ENCODE measurements around the gene TDRD10. TPM values are rescaled to one million over a fixed set of nuclear protein-coding genes. Genes with fewer than 3 reads are reported as not detected.

The TDRD10 gene, protein sequence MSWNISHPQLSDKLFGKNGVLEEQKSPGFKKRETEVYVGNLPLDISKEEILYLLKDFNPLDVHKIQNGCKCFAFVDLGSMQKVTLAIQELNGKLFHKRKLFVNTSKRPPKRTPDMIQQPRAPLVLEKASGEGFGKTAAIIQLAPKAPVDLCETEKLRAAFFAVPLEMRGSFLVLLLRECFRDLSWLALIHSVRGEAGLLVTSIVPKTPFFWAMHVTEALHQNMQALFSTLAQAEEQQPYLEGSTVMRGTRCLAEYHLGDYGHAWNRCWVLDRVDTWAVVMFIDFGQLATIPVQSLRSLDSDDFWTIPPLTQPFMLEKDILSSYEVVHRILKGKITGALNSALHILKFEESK
- total RNA-seq (2022; extraction: Qiagen RNA extraction; ENCODE audit: low read depth) = 0.07 to 0.16 TPM (median 0.08 TPM) in 3 of 5 replicates, not detected in the others

DNA sequence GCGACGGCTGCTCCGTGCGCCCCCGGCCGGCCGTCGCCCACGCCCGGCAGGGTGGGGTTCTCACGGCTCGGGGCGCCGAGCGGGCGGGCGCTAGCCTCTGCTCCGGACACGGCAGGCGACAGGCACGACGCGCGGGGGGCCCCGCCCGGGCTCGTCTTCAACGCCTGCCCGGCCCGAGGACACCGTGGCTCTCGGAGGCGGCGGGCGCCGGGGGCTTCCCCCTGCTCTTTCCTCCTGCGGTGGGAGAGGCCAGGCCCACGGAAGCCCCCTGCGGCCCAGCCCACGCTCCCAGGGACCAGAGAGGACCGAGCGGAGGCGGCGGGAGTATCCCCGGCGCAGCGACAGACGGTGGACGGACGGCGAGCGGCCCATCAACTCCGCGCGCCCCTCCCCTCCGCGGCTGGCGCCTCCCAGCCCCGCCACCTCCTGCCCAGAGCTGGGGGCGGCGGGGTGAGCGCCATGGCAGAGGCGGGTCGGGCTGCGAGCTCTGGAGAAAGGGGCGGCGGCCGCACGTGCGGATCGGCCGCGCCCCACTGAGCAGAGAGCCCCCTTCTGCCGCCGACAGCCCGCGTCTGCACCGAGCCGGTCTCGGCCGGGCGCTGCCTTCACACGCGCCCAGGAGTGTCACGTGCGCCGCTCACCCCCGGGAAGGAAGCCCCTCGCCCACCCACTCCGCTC, at the start of gene TDRD10, which contains the start of gene SHE:
TSS of gene TDRD10 (plus strand) at position 154 of the 678 bp plus-strand sequence. CDS start 4,685 bp downstream, outside the sequence.
TSS of gene SHE (minus strand) at position 347 of the 678 bp plus-strand sequence. CDS start 386 bp downstream, outside the sequence.

DNA sequence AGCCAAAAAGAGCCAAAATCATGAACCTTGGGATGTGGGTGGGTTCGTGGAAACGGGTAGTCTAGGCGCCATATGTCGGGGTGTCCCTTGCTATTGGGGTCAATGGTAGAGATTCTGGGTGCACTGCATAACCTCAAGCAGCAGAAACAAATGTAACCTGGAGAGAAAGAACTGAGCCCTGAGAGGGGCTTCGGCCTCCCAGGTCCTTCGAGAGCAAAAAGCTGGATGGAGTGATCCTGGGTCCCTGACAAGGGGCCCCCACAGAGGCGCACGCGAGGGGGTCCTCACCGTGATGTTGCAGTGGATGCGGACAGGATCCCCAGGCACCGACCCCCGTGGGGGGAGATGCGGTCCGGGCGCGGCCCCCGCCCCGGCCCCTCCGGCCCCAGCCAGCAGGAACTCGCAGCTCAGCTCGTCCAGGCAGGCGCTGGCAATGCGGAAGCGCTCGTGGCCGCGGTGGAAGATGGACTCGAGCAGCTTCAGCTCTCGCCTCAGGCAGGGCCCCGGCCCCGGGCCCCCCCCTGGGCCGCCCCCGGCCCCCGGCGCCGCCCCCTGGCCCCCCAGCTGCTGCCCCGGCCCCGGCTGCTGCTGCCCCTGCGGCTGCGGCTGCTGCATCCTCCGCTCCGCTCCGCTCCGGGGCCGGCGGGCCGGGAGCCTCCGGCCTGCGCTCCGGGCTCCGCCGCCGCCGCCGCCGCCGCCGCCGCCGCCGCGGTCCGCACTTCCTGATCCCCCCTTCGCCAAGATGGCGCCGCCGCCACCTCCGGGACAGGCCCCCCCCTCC, 56.1 kb downstream of the TDRD10 start, which contains the start of gene UBE2Q1:
TSS of gene UBE2Q1 (minus strand) at position 724 of the 781 bp plus-strand sequence. CDS start at position 615, 109 bp downstream.

DNA sequence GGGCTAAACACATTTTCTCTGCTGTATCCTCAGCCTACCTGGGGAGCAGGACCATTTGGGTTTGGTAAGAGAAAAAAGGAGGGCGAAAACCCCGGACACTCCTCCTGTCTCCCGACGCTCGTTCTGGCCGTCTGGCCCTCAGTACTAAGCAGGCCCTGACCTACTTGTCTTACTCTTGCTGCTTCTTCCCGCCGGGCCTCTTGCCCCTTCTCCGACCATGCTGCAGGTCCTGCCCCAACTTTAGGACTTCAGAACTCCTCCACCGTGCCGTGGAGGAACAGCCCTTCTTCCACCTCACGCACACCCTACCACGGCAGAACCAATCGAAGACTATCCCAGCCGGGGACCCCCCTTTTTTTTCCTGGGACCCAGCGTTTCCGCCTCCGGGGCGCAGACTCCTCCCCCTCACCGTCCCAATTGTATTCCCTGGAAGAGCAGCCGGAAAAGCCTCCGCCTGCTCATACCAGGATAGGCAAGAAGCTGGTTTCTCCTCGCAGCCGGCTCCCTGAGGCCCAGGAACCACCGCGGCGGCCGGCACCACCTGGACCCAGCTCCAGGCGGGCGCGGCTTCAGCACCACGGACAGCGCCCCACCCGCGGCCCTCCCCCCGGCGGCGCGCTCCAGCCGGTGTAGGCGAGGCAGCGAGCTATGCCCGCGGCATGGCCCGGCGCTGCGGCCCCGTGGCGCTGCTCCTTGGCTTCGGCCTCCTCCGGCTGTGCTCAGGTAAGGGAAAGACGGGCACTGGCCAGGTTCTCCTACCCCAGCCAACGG, 65.6 kb downstream of the TDRD10 start, which contains the start of gene CHRNB2:
TSS of gene CHRNB2 (plus strand) at position 393 of the 771 bp plus-strand sequence. CDS start at position 660, 267 bp downstream.

Other genes with a start within 250 kb of the TDRD10 start
- 90.3 to 113 TPM (median 94.3 TPM) in 5 replicates for gene HAX1, start 229.6 kb upstream of the TDRD10 start, total RNA-seq (2022; extraction: Qiagen RNA extraction; ENCODE audit: low read depth)
- not detected in 5 replicates for gene AQP10, start 181.1 kb upstream of the TDRD10 start, total RNA-seq (2022; extraction: Qiagen RNA extraction; ENCODE audit: low read depth)
- gene ATP8B2, start 176.7 kb upstream of the TDRD10 start, total RNA-seq (2022; extraction: Qiagen RNA extraction; ENCODE audit: low read depth) = 27.9 to 41.8 TPM (median 36.3 TPM) in 5 replicates
- gene IL6R, start 96.9 kb upstream of the TDRD10 start, total RNA-seq (2022; extraction: Qiagen RNA extraction; ENCODE audit: low read depth) = 20.4 to 27.1 TPM (median 25.7 TPM) in 5 replicates
- 0.16 to 0.29 TPM (median 0.20 TPM) in 5 replicates for gene SHE, start 193 bp downstream of the TDRD10 start, total RNA-seq (2022; extraction: Qiagen RNA extraction; ENCODE audit: low read depth)
- gene UBE2Q1, start 56.4 kb downstream of the TDRD10 start, total RNA-seq (2022; extraction: Qiagen RNA extraction; ENCODE audit: low read depth) = 53.7 to 79.1 TPM (median 71.6 TPM) in 5 replicates
- gene CHRNB2, start 65.6 kb downstream of the TDRD10 start, total RNA-seq (2022; extraction: Qiagen RNA extraction; ENCODE audit: low read depth) = 0.27 to 0.71 TPM (median 0.40 TPM) in 5 replicates
- 61.6 to 79.1 TPM (median 74.3 TPM) in 5 replicates for gene ADAR, start 106.0 kb downstream of the TDRD10 start, total RNA-seq (2022; extraction: Qiagen RNA extraction; ENCODE audit: low read depth)